Loucy (cell line): Measurements from ENCODE around the gene GABARAPL2.
"Not testable (repeated sequence)": the region's sequence is repeated elsewhere in the genome, so short reads cannot be mapped to it uniquely, and the experiment has no call there.

ENCODE experiments used
- H2AFZ ChIP-seq: fragments of 200-600 bp; sonication (generic); 2 replicates; pipeline ENCODE4 v1.6.0; 2016; ENCODE audit warnings: antibody characterized with exemption, mild to moderate bottlenecking, low read length, moderate library complexity
- H3F3A ChIP-seq: fragments of 200-600 bp; 2 replicates; pipeline ENCODE4 v1.6.0; 2016; ENCODE audit warnings: antibody characterized with exemption, low read depth, mild to moderate bottlenecking
- H3K27me3 ChIP-seq: fragments of 200-600 bp; sonication (generic); 2 replicates; pipeline ENCODE4 v1.6.1; 2014; ENCODE audit warnings: low read length, mild to moderate bottlenecking; ENCODE audit not compliant: insufficient read depth, poor library complexity, severe bottlenecking
- H3K36me3 ChIP-seq: fragments of 200-600 bp; sonication (generic); 2 replicates; pipeline ENCODE4 v1.6.1; 2016; ENCODE audit warnings: low read length; ENCODE audit not compliant: insufficient read depth
- H3K4me1 ChIP-seq: fragments of 200-600 bp; sonication (generic); 2 replicates; pipeline ENCODE4 v1.5.1; 2014; ENCODE audit warnings: low read length, mild to moderate bottlenecking; ENCODE audit not compliant: insufficient read depth, poor library complexity, severe bottlenecking
- H3K4me2 ChIP-seq: fragments of 200-600 bp; sonication (generic); 2 replicates; pipeline ENCODE4 v1.6.0; 2014; ENCODE audit warnings: antibody characterized with exemption, low read length, low read depth, mild to moderate bottlenecking; ENCODE audit not compliant: poor library complexity, severe bottlenecking
- H3K4me3 ChIP-seq: fragments of 200-600 bp; sonication (generic); 2 replicates; pipeline ENCODE4 v1.5.1; 2014; ENCODE audit warnings: low read length, mild to moderate bottlenecking, mixed read lengths; ENCODE audit not compliant: poor library complexity, severe bottlenecking
- H3K79me2 ChIP-seq: fragments of 200-600 bp; sonication (generic); 2 replicates; pipeline ENCODE4 v1.6.1; 2014; ENCODE audit warnings: low read length; ENCODE audit not compliant: insufficient read depth
- H3K9ac ChIP-seq: fragments of 200-600 bp; sonication (generic); 2 replicates; pipeline ENCODE4 v1.6.0; 2014; ENCODE audit warnings: mild to moderate bottlenecking, low read depth, low read length, moderate library complexity; ENCODE audit not compliant: poor library complexity, severe bottlenecking
- H3K9me2 ChIP-seq: fragments of 200-600 bp; sonication (generic); replicated peaks from 2 replicates; pipeline ENCODE4 v1.6.1; 2016; ENCODE audit warnings: low read depth, low read length, mixed read lengths
- H3K9me3 ChIP-seq: fragments of 200-600 bp; sonication (generic); 2 replicates; pipeline ENCODE4 v1.6.1; 2014; ENCODE audit warnings: mild to moderate bottlenecking, antibody characterized with exemption, low read length, low read depth; ENCODE audit not compliant: insufficient read depth
- H4K20me1 ChIP-seq: fragments of 200-600 bp; sonication (generic); 2 replicates; pipeline ENCODE4 v1.6.0; 2014; ENCODE audit warnings: antibody characterized with exemption, low read length, mild to moderate bottlenecking; ENCODE audit not compliant: insufficient read depth, poor library complexity, severe bottlenecking
- CTCF ChIP-seq: fragments of 200-600 bp; sonication (generic); conservative IDR thresholded peaks from 2 replicates; pipeline ENCODE4 v1.5.1; 2014; ENCODE audit warnings: mild to moderate bottlenecking, antibody characterized with exemption, low read length
- EZH2phosphoT487 ChIP-seq: fragments of 200-600 bp; IDR thresholded peaks from 2 replicates; pipeline ENCODE4 v1.6.1; 2018; ENCODE audit warnings: antibody characterized with exemption, mild to moderate bottlenecking, moderate library complexity, borderline replicate concordance

GABARAPL2 gene

DNA sequence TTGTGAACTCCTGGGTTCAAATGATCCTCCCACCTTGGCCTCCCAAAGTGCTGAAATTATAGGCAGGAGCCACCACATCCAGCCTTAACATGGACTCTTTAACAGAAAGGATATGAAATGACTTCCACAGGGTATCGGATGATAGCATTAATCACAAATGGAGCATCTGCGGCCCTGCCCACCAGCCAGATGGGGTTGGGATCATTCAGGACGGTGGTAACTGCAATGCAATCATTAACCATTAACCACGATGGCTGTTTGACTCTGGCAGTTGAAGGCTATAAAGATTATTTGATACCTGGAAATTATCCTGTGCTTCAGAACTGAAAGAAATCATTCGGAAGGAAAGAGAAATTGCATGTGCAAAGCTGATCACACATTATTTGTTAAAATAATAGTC, 24.9 kb upstream of the GABARAPL2 start:
- Histone ChIP-seq H4K20me1 (no peaks in the 10 kb centered on the region), H3K79me2 (no peaks in the 10 kb centered on the region), H3K36me3 (no peaks in the 10 kb centered on the region), H3K4me1 (no peaks in the 10 kb centered on the region), H3K27me3 (no peaks in the 10 kb centered on the region), H3K4me3 (no peak overlapping the region), H3K4me2 (no peak overlapping the region), H2AFZ (no peak overlapping the region), H3F3A (no peaks in the 10 kb centered on the region), H3K9me2 (no peaks in the 10 kb centered on the region), H3K9me3 (no peaks in the 10 kb centered on the region), H3K9ac (no peak overlapping the region)
- TF ChIP-seq EZH2phosphoT487 (no peak), CTCF (no peak)

DNA sequence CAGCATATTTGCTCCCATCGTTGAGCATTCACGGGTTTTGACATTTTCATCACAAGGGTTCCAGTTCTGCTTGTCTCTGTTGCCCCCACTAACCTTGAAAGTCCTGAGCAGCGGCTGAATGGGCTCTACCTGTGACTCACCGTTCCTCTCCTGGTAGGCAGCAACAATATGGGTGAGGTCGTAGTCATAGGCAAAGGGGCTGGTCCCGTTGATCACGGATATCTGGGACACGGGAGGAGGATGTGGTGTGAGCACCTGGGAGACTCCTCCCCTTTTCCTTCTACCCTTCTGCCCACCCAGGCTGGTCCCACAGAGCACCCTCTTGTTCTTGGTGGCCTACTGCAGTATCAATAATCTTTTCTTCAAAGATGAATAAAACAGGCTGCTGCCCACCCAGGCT, 23.7 kb upstream of the GABARAPL2 start:
- H4K20me1 ChIP-seq, H3K4me2 ChIP-seq, H3K9ac ChIP-seq, H3K36me3 ChIP-seq, H3K79me2 ChIP-seq, H3K9me2 ChIP-seq, H2AFZ ChIP-seq, H3K4me3 ChIP-seq, H3K9me3 ChIP-seq, H3K27me3 ChIP-seq, H3K4me1 ChIP-seq, H3F3A ChIP-seq: not testable (repeated sequence)

- not testable (repeated sequence) for H3K4me3 ChIP-seq, H3K9me3 ChIP-seq, H3K79me2 ChIP-seq, H3K9ac ChIP-seq, H3K9me2 ChIP-seq, H3K36me3 ChIP-seq, H4K20me1 ChIP-seq, H2AFZ ChIP-seq, H3K27me3 ChIP-seq, H3K4me2 ChIP-seq, H3K4me1 ChIP-seq, H3F3A ChIP-seq
These were observed 20.3 kb upstream of the GABARAPL2 start for GRCh38 chr16:75545879-75546278.

DNA sequence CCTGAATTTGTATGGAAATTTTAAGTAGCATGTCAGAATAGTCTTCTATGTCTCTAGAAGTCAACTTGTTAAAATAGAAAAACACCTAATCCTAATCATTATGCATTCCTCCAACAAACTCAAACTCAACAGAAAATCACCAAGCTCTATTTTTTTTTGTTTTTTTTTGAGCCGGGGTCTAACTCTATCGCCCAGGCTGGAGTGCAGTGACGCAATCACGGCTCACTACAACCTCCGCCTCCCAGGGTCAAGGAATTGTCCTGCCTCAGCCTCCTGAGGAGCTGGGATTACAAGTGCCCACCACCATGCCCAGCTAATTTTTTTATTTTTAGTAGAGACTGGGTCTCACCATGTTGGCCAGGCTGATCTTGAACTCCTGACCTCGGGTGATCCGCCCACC, 19.9 kb upstream of the GABARAPL2 start:
- no peaks in the 10 kb centered on the region for H3K9me3 ChIP-seq
- TF ChIP-seq CTCF (no peak), EZH2phosphoT487 (no peak)
- no peaks in the 10 kb centered on the region for H3F3A ChIP-seq
- no peaks in the 10 kb centered on the region for H3K36me3 ChIP-seq
- H3K4me2 ChIP-seq = no peak overlapping the region
- no peak overlapping the region for H2AFZ ChIP-seq
- no peaks in the 10 kb centered on the region for H3K79me2 ChIP-seq
- no peak overlapping the region for H3K4me3 ChIP-seq
- H4K20me1 ChIP-seq = no peaks in the 10 kb centered on the region
- H3K9me2 ChIP-seq = no peaks in the 10 kb centered on the region
- no peak overlapping the region for H3K9ac ChIP-seq
- no peaks in the 10 kb centered on the region for H3K4me1 ChIP-seq
- no peaks in the 10 kb centered on the region for H3K27me3 ChIP-seq

DNA sequence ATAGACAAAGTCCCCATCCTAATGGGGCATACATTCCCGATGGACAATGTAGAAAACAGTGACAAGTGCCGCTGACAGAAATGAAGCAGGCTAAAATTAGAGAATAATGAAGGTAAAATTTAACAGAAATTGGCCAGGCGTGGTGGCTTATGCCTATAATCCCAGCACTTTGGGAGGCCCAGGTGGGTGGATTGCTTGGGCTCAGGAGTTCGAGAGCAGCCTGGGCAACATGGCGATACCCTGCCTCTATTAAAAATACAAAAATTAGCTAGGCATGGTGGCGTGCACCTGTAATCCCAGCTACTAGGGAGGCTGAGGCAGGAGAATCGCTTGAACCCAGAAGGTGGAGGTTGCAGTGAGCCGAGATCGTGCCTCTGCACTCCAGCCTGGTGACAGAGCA, 17.7 kb upstream of the GABARAPL2 start:
- H3F3A ChIP-seq, H3K9ac ChIP-seq, H3K27me3 ChIP-seq, H4K20me1 ChIP-seq, H3K9me2 ChIP-seq, H3K4me3 ChIP-seq, H3K4me1 ChIP-seq, H2AFZ ChIP-seq, H3K79me2 ChIP-seq, H3K9me3 ChIP-seq, H3K36me3 ChIP-seq, H3K4me2 ChIP-seq: not testable (repeated sequence)
